K562 (cell line): ENCODE results near the gene TRIM38. TPM values are rescaled to one million over a fixed set of nuclear protein-coding genes. Genes with fewer than 3 reads are reported as not detected.

ENCODE experiments used
- ATAC-seq: fragments of 200-7000 bp; cut with Tn5 transposase; 3 replicates; pipeline ENCODE4 v1.9.1; 2020; ENCODE audit warnings: moderate library complexity
- BruUV-seq: library from RNA; stranded (reverse); fragments of 400-500 nt; replicated peaks from 2 replicates; lab custom pipeline; 2021; lab: Mats Ljungman, UMichigan
- CTCF ChIA-PET: fragments of 300-600 bp; formaldehyde crosslinking; extraction: SDS; loops from one replicate; lab custom pipeline; 2021; ENCODE audit warnings: low intra/inter-chr PET ratio; lab: Yijun Ruan, JAX
- POLR2A ChIA-PET: fragments of 300-600, 350-650 bp; sonication (Branson Sonifier 250); formaldehyde crosslinking; extraction: SDS; loops from one replicate; lab custom pipeline; 2021; ENCODE audit warnings: antibody characterized with exemption, inconsistent platforms; lab: Yijun Ruan, JAX
- DNase-seq, 4 experiments: peaks; one replicate each; pipeline versions ENCODE4 v3.0.0 to v3.0.0-alpha.2; 2011 to 2018; ENCODE audit warnings: low spot score in 3 of 4, mixed read lengths in 3 of 4; ENCODE audit errors: extremely low read depth in 1 of 4
- FAIRE-seq: peaks from 2 replicates; lab custom pipeline; 2011; peaks lifted over from hg19 to GRCh38; lab: Jason Lieb, UNC
- H2AFZ ChIP-seq: 2 replicates; pipeline ENCODE4 v1.6.0; 2011; ENCODE audit warnings: low read depth, low read length, control low read depth, inconsistent platforms
- H3K27ac ChIP-seq: fragments of 200-600 bp; 3 replicates; pipeline ENCODE4 v1.8.0; 2011; ENCODE audit warnings: low read depth, mild to moderate bottlenecking, control low read depth, inconsistent platforms, low read length, moderate library complexity, mixed read lengths; ENCODE audit errors: extremely low read depth
- H3K27me3 ChIP-seq, 2 experiments: fragments of 300-600 bp in 1 of 2; 2 replicates in 1 of 2; 3 replicates in 1 of 2; pipeline versions ENCODE4 v1.6.0 to v1.8.0; 2011; ENCODE audit warnings: inconsistent platforms in 2 of 2, low read length in 2 of 2, mild to moderate bottlenecking in 1 of 2, mixed read lengths in 1 of 2, moderate library complexity in 1 of 2; ENCODE audit not compliant: control insufficient read depth in 2 of 2, insufficient read depth in 2 of 2
- H3K36me3 ChIP-seq: fragments of 300-600 bp; 3 replicates; pipeline ENCODE4 v1.8.0; 2011; ENCODE audit warnings: mild to moderate bottlenecking, low read length, inconsistent platforms; ENCODE audit not compliant: control insufficient read depth, insufficient read depth
- H3K4me1 ChIP-seq, 2 experiments: fragments of 200-600 bp in 1 of 2; replicated peaks in 1 of 2; 2 replicates in 1 of 2; 3 replicates in 1 of 2; pipeline versions ENCODE4 v1.5.1 to v1.8.0; 2011; ENCODE audit warnings: inconsistent platforms in 2 of 2, low read length in 2 of 2, mild to moderate bottlenecking in 1 of 2, mixed read lengths in 1 of 2, moderate library complexity in 1 of 2; ENCODE audit not compliant: control insufficient read depth in 2 of 2, insufficient read depth in 2 of 2
- H3K4me2 ChIP-seq: 2 replicates; pipeline ENCODE4 v1.6.1; 2011; ENCODE audit warnings: low read length, control low read depth, inconsistent platforms, mixed read lengths; ENCODE audit not compliant: insufficient read depth
- H3K4me3 ChIP-seq: fragments of 200-600 bp; sonication (generic), shearing (Covaris generic); 2 replicates; pipeline ENCODE4 v1.5.1; 2016; ENCODE audit warnings: control low read depth, inconsistent platforms
- H3K79me2 ChIP-seq: fragments of 200-600 bp; 3 replicates; pipeline ENCODE4 v1.8.0; 2011; ENCODE audit warnings: low read length, inconsistent platforms; ENCODE audit not compliant: control insufficient read depth, insufficient read depth
- H3K9ac ChIP-seq, 2 experiments: 2 replicates each; pipeline versions ENCODE4 v1.6.0 to v1.6.1; 2011; ENCODE audit warnings: low read depth in 2 of 2, low read length in 2 of 2, control low read depth in 1 of 2, inconsistent platforms in 1 of 2, mild to moderate bottlenecking in 1 of 2, mixed read lengths in 1 of 2; ENCODE audit not compliant: insufficient read depth in 1 of 2
- H3K9me1 ChIP-seq: one replicate; pipeline ENCODE4 v1.6.0; 2011; ENCODE audit warnings: inconsistent platforms, mild to moderate bottlenecking, low read length, moderate library complexity; ENCODE audit not compliant: control insufficient read depth, insufficient read depth
- H3K9me3 ChIP-seq: replicated peaks from 2 replicates; pipeline ENCODE4 v1.5.1; 2011; ENCODE audit warnings: low read depth, low read length, inconsistent platforms; ENCODE audit not compliant: control insufficient read depth, insufficient read depth
- H4K20me1 ChIP-seq: replicated peaks from 2 replicates; pipeline ENCODE4 v1.6.1; 2011; ENCODE audit warnings: low read length, inconsistent platforms, mixed read lengths; ENCODE audit not compliant: control insufficient read depth, insufficient read depth
- WGBS: fragments of 100-300 bp; shearing (Covaris generic); methylation state at CpG from one replicate; pipeline ENCODE4 v1.1.6; 2016; ENCODE audit warnings: low coverage, mixed read lengths; ENCODE audit not compliant: insufficient coverage; ENCODE audit errors: missing lambda C conversion rate; 5-methylcytosine and 5-hydroxymethylcytosine counted together
- in situ Hi-C: fragments of 300-500 bp; cut with MboI; formaldehyde crosslinking; loops from 4 replicates; pipeline ENCODE4 v1.15.0; 2018; ENCODE audit warnings: inconsistent platforms, mixed read lengths
- intact Hi-C: fragments of 100-400 bp; cut with micrococcal nuclease; formaldehyde crosslinking; loops from 2 replicates; pipeline ENCODE4 v1.14.2; 2022
- polyA plus RNA-seq, 8 experiments: library from polyadenylated mRNA; depleted of rRNA in 4 of 8; stranded (reverse) in 5 of 8; unstranded in 3 of 8; fragments of >200 nt; fragmentation: Nextera tagmentation in 2 of 8; fragmentation: Illumina TruSeq in 1 of 8; extraction: Ambion mirVana in 2 of 8; extraction: Trizol in 1 of 8; gene quantifications; 2 replicates each; pipeline versions ENCODE4 v1.2.1 to v1.2.3, GENCODE V29; 2011 to 2014; ENCODE audit warnings: inconsistent platforms in 1 of 8, missing spikeins in 1 of 8
- total RNA-seq, 7 experiments: library from RNA; depleted of rRNA in 6 of 7; stranded (reverse); fragments of >200 nt in 6 of 7; fragmentation: Illumina TruSeq in 2 of 7; extraction: Trizol in 2 of 7; gene quantifications; 2 replicates each; pipeline versions ENCODE4 v1.2.1 to v1.2.3, GENCODE V29; 2011 to 2021; ENCODE audit warnings: low replicate concordance in 1 of 7
- TF ChIP-seq, protein P1 (sequence below): fragments of 450-650 bp; conservative IDR thresholded peaks from 2 replicates; pipeline ENCODE4 v1.6.1; 2016; ENCODE audit warnings: missing genetic modification characterization, low read depth, mild to moderate bottlenecking, missing compliant biosample characterization, moderate library complexity
- TF ChIP-seq, protein P2 (sequence below): sonication (generic); formaldehyde crosslinking; IDR thresholded peaks from 2 replicates; pipeline ENCODE4 v1.8.1; 2023; ENCODE audit warnings: mild to moderate bottlenecking, missing genetic modification reagents
- TF ChIP-seq, protein P3 (sequence below): sonication (generic); formaldehyde crosslinking; IDR thresholded peaks from 2 replicates; pipeline ENCODE4 v1.8.0; 2022; ENCODE audit warnings: missing genetic modification reagents, mild to moderate bottlenecking, borderline replicate concordance

TRIM38 gene
- total and polyA plus RNA-seq, 9 of the 15 experiments (the other 6 are each of a cell fraction or from before 2014, with no cell fraction given) = 1.7 to 6.7 (median 6.3) TPM

DNA sequence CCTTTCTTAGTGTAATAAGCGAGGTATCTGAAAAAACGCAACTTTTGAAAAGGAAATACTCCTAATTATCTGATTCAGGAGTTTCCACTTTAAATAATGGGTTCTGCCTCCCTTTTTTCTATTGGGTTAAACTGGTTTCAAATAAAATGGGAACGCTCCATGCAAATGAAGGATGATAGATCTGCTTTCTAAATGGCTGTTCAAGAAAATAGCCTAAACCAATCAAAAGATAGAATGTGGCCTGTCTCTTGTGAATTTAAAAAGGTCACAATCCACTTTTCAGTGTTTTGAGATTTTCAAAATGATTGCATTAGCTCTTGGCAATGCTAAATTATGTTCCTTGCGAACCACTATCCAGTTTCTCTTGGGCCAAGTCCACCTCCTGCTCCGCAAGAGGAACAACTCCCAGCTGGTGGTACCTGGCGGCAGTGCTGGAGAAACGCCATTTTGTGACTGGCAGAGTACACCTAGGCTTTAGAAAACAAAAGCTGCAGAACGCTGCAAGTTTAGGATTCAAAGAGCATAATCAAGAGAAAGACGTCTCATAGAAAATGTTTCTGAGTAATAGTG, 56.7 kb downstream of the TRIM38 start:
- H3K27ac ChIP-seq = no peak overlapping the region
- no peak overlapping the region for H2AFZ ChIP-seq
- H3K79me2 ChIP-seq = peaks cover 23% of the 10 kb centered on the region; the same call in 2 of the 3 replicates
- no peak overlapping the region for H3K4me2 ChIP-seq
- no peak overlapping the region for H3K4me3 ChIP-seq
- H3K27me3 ChIP-seq = no peaks in the 10 kb centered on the region
- FAIRE-seq = no peak
- ATAC-seq = no peak
- no peak overlapping the region for H3K9ac ChIP-seq
- H3K4me1 ChIP-seq = peaks cover 13 to 21% of the 10 kb centered on the region in 2 experiments; a peak in 4 of 5 replicates
- TF ChIP-seq, protein P1, sequence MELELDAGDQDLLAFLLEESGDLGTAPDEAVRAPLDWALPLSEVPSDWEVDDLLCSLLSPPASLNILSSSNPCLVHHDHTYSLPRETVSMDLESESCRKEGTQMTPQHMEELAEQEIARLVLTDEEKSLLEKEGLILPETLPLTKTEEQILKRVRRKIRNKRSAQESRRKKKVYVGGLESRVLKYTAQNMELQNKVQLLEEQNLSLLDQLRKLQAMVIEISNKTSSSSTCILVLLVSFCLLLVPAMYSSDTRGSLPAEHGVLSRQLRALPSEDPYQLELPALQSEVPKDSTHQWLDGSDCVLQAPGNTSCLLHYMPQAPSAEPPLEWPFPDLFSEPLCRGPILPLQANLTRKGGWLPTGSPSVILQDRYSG (tag) = no peak
- TF ChIP-seq, protein P2, sequence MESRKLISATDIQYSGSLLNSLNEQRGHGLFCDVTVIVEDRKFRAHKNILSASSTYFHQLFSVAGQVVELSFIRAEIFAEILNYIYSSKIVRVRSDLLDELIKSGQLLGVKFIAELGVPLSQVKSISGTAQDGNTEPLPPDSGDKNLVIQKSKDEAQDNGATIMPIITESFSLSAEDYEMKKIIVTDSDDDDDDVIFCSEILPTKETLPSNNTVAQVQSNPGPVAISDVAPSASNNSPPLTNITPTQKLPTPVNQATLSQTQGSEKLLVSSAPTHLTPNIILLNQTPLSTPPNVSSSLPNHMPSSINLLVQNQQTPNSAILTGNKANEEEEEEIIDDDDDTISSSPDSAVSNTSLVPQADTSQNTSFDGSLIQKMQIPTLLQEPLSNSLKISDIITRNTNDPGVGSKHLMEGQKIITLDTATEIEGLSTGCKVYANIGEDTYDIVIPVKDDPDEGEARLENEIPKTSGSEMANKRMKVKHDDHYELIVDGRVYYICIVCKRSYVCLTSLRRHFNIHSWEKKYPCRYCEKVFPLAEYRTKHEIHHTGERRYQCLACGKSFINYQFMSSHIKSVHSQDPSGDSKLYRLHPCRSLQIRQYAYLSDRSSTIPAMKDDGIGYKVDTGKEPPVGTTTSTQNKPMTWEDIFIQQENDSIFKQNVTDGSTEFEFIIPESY = 0 out of 2 replicates have a peak, but pooled peaks have one; percentile 22
- TF ChIP-seq, protein P3, sequence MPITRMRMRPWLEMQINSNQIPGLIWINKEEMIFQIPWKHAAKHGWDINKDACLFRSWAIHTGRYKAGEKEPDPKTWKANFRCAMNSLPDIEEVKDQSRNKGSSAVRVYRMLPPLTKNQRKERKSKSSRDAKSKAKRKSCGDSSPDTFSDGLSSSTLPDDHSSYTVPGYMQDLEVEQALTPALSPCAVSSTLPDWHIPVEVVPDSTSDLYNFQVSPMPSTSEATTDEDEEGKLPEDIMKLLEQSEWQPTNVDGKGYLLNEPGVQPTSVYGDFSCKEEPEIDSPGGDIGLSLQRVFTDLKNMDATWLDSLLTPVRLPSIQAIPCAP = no peak
- in situ Hi-C loops (no loop called here), intact Hi-C loops (no loop called here)
- H3K36me3 ChIP-seq = no peaks in the 10 kb centered on the region
- WGBS = 87% methylated on average over 9 of the region's 9 CpGs
- no TSS peak for BruUV-seq
- no peaks in the 10 kb centered on the region for H4K20me1 ChIP-seq
- H3K9me3 ChIP-seq = peaks cover 7% of the 10 kb centered on the region
- DNase-seq = no peak
- ChIA-PET CTCF (no interaction called here), POLR2A (interaction anchor here (0.6 to 9.5 kb wide), 5 partner anchors 11 to 106 kb away, joined by 3 to 206 read pairs (median 43); a partner anchor contains a TSS)
- H3K9me1 ChIP-seq = no peaks in the 10 kb centered on the region
